ENCODE measurements around the gene FH. TPM values are rescaled to one million over a fixed set of nuclear protein-coding genes. Genes with fewer than 3 reads are reported as not detected.

The FH gene
- total and polyA plus RNA-seq, 2 of the 13 experiments (the other 11 are each of a cell fraction or from before 2014, with no cell fraction given): 39.2 to 152 TPM

- TF ChIP-seq ZFP91 (CRISPR knock-in tag; IDR thresholded peaks at IDR 0.05; ENCODE audit: borderline replicate concordance) (no peak), E2F1 (CRISPR knock-in tag; IDR thresholded peaks at IDR 0.05) (no peak), CREBL2 (CRISPR knock-in tag; IDR thresholded peaks at IDR 0.05; ENCODE audit: borderline replicate concordance) (no peak), PAX8 (CRISPR knock-in tag; IDR thresholded peaks at IDR 0.05; ENCODE audit: borderline replicate concordance) (no peak)
Observed at GRCh38 chr1:241536304-241536703, 16.7 kb upstream of the FH start (continued).

- no peak overlapping the region for H3K4me2 ChIP-seq (ENCODE audit: low read depth, low read length)
- no peaks in the 10 kb centered on the region; a peak in 1 of 5 replicates for H3K27me3 ChIP-seq (ENCODE audit: control insufficient read depth in 1 of 2, insufficient read depth in 2 of 2, low read length in 2 of 2)
- WGBS (ENCODE audit: low lambda C conversion rate): 21% methylated on average over 5 of the region's 5 CpGs
- peak; percentile 48 for TF ChIP-seq CREB1 (IDR thresholded peaks at IDR 0.05)
- no peak for TF ChIP-seq CREB1 (CRISPR knock-in tag; IDR thresholded peaks at IDR 0.05)
- TF ChIP-seq PRPF4 (IDR thresholded peaks at IDR 0.05; ENCODE audit: low read depth, low read length, poor library complexity, severe bottlenecking): no peak
- TF ChIP-seq MTERF4 (CRISPR knock-in tag; IDR thresholded peaks at IDR 0.05): no peak
- no peak for TF ChIP-seq PRDM15 (CRISPR knock-in tag; IDR thresholded peaks at IDR 0.05)
- in situ Hi-C loops (cut with HindIII; ENCODE audit: extremely low pct_ligation_motif_present, low pct_unique_long_range_greater_than_20kb): loop anchor here (5.0 to 25.0 kb wide), 2 partner anchors 304 to 454 kb away; partner anchors contain the start of gene MAP1LC3C
- no peak overlapping the region for H2AFZ ChIP-seq (ENCODE audit: low read length)
- 0 out of 2 replicates have a peak, but pooled peaks cover 7% of the 10 kb centered on the region for H3K4me1 ChIP-seq (ENCODE audit: insufficient read depth, low read length)
- POLR2A ChIA-PET: no interaction called here
- FAIRE-seq: no peak
- no peaks in the 10 kb centered on the region for H3K79me2 ChIP-seq (ENCODE audit: insufficient read depth, low read length)
- H3K27ac ChIP-seq (ENCODE audit: extremely low read length, insufficient read depth, low read length): no peak overlapping the region
- no peaks in the 10 kb centered on the region for H3K9me3 ChIP-seq (ENCODE audit: low read length)
- H3K36me3 ChIP-seq (replicated peaks in 1 of 2; ENCODE audit: control insufficient read depth in 1 of 2, insufficient read depth in 2 of 2, low read length in 2 of 2): no peaks in the 10 kb centered on the region
- intact Hi-C loops (cut with micrococcal nuclease; ENCODE audit: unreplicated experiment): loop anchor here (5.0 kb wide), 1 partner anchor 79 kb away; no protein-coding TSS in a partner anchor
- ATAC-seq: no peak
- BruUV-seq (replicated peaks): no TSS peak
- no peak overlapping the region for H3K9ac ChIP-seq (ENCODE audit: insufficient read depth, low read depth, low read length)
- DNase-seq (ENCODE audit: low spot score): no peak
- CTCF ChIA-PET (ENCODE audit: low intra/inter-chr PET ratio, low total read pairs): no interaction called here
- no peaks in the 10 kb centered on the region for H4K20me1 ChIP-seq (ENCODE audit: insufficient read depth, low read length)
- H3K4me3 ChIP-seq (replicated peaks in 1 of 3; ENCODE audit: insufficient read depth in 1 of 3, low read depth in 2 of 3, low read length in 3 of 3): no peak overlapping the region
Observed at GRCh38 chr1:241533326-241534115, 14.0 kb upstream of the FH start.
